Right lobe of liver (tissue), 4 donors: Measurements from ENCODE around the gene GPR3.

ENCODE experiments used
- POLR2A ChIP-seq: fragments of 450-650 bp; IDR thresholded peaks from one replicate; pipeline ENCODE4 v1.6.1; 2017; ENCODE audit warnings: antibody characterized with exemption, mild to moderate bottlenecking
- TF ChIP-seq, protein P1 (sequence below), 4 donors: fragments of 200-600 bp in 3 of 4; fragments of 450-650 bp in 1 of 4; IDR thresholded peaks; one replicate each; pipeline versions ENCODE4 v1.5.1 to v1.8.0; 2016 to 2022; ENCODE audit warnings: antibody characterized with exemption in 4 of 4, mild to moderate bottlenecking in 2 of 4
- donor health status: DM: no; HTN: no; CAD: no.
- donor health status: DM: no; HTN: no; CAD: no.
- donor health status: DM: no; HTN: yes; CAD: no.

DNA sequence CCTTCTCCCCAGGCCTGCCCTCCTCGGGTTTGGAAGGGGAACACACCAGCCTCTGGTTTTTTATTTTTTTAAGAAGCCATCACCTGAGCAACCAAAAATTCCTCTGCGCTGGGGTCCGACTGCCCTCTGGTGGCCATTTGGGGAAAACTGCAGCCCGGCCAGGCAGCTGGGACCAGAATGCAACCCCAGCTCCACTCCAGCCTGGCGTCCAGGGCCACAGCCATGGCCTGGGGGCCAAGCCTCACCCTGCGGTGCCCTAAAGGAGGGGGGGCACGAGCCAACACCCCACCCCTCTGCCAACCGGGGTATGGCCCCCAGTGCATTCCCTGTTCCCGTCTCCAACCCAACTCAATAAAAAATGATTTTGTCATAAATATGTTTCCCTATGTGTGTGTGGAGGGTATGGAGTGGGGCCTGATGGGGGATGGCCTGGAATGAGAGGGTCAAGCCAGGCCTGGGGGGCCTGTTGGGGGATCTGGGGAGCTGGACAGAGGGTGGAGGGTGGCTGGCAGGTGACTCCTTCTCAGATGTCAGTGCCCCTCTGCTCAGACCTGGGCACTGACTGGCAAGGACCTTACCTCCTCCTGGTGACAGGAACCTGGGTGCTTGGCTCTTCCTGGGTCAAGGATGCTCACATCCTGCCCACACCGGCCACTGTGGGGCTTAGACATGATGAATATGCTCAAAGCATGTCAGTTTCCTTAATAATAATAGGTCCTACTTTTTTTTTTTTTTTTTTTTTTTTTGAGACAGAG is 3.2 kb downstream of the GPR3 start:
- TF ChIP-seq, protein P1, sequence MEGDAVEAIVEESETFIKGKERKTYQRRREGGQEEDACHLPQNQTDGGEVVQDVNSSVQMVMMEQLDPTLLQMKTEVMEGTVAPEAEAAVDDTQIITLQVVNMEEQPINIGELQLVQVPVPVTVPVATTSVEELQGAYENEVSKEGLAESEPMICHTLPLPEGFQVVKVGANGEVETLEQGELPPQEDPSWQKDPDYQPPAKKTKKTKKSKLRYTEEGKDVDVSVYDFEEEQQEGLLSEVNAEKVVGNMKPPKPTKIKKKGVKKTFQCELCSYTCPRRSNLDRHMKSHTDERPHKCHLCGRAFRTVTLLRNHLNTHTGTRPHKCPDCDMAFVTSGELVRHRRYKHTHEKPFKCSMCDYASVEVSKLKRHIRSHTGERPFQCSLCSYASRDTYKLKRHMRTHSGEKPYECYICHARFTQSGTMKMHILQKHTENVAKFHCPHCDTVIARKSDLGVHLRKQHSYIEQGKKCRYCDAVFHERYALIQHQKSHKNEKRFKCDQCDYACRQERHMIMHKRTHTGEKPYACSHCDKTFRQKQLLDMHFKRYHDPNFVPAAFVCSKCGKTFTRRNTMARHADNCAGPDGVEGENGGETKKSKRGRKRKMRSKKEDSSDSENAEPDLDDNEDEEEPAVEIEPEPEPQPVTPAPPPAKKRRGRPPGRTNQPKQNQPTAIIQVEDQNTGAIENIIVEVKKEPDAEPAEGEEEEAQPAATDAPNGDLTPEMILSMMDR (IDR thresholded peaks at IDR 0.05), result peak; percentile 93 to 95 (median 94)
- no peak for TF ChIP-seq POLR2A
